GM19468 (cell line): ENCODE results near the gene ZNF628.
"Not testable (repeated sequence)": the region's sequence is repeated elsewhere in the genome, so short reads cannot be mapped to it uniquely, and the experiment has no call there.

ENCODE experiments used
- ATAC-seq: cut with Tn5 transposase; IDR thresholded peaks from one replicate; pipeline ENCODE4 v1.9.1; 2021; ENCODE audit warnings: mild to moderate bottlenecking, moderate library complexity, moderate number of reproducible peaks; ENCODE audit not compliant: unreplicated experiment; ENCODE audit errors: extremely low read depth

Gene ZNF628

GRCh38 chr19:55493645-55494171 is 17.3 kb downstream of the ZNF628 start:
- no peak for ATAC-seq

- no peak for ATAC-seq
Observed at GRCh38 chr19:55494172-55494761, 17.9 kb downstream of the ZNF628 start.

GRCh38 chr19:55495646-55496349 is 19.4 kb downstream of the ZNF628 start:
- ATAC-seq = no peak

- ATAC-seq = not testable (repeated sequence)
Observed at GRCh38 chr19:55496820-55497219, 20.4 kb downstream of the ZNF628 start.

GRCh38 chr19:55497763-55498162 is 21.3 kb downstream of the ZNF628 start:
- no peak for ATAC-seq

- ATAC-seq = no peak
Observed at GRCh38 chr19:55498246-55498840, 21.9 kb downstream of the ZNF628 start.

GRCh38 chr19:55500368-55500952 is 24.0 kb downstream of the ZNF628 start:
- ATAC-seq = no peak

GRCh38 chr19:55502197-55502952 is 26.0 kb downstream of the ZNF628 start:
- no peak for ATAC-seq

GRCh38 chr19:55503157-55503501 is 26.7 kb downstream of the ZNF628 start:
- no peak for ATAC-seq

- peak; percentile 75 for ATAC-seq
Observed at GRCh38 chr19:55503502-55504251, 27.3 kb downstream of the ZNF628 start.

GRCh38 chr19:55504252-55504603 is 27.8 kb downstream of the ZNF628 start:
- ATAC-seq = no peak

GRCh38 chr19:55504981-55505380 is 28.6 kb downstream of the ZNF628 start:
- ATAC-seq = no peak

GRCh38 chr19:55508120-55508519 is 31.7 kb downstream of the ZNF628 start:
- no peak for ATAC-seq

- ATAC-seq = peak; percentile 87
Observed at GRCh38 chr19:55516878-55517620, 40.6 kb downstream of the ZNF628 start.

GRCh38 chr19:55519451-55520311 is 43.3 kb downstream of the ZNF628 start:
- ATAC-seq = no peak

- ATAC-seq = no peak
Observed at GRCh38 chr19:55520691-55521292, 44.4 kb downstream of the ZNF628 start.

- no peak for ATAC-seq
Observed at GRCh38 chr19:55525289-55526101, 49.1 kb downstream of the ZNF628 start.
